Measurements from ENCODE around the gene ANKRD29. TPM values are rescaled to one million over a fixed set of nuclear protein-coding genes. Genes with fewer than 3 reads are reported as not detected.

Gene ANKRD29
- total and polyA plus RNA-seq, 2 experiments from 2014 or later = 6.6 to 36.6 TPM

DNA sequence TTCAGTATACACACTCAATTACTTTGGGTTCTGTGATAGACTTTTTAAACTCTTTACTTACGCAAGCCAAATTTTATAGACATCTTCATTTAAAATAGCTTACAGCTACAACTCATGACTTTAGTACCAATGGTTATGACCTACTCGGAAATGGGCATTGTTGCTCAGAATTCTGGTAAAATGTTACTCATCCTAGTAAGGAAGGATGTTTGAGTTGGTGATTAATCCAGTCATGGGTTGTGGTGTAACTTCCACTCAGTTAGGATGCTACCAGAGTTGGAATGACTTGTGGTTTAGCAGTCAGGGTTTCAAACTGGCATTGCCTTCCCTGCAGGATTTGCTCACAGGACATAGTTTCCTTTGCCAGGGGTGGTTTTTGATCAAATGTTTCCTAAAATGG lies 69.0 kb downstream of the ANKRD29 start (continued):
- TF ChIP-seq ZNF462 (CRISPR knock-in tag; IDR thresholded peaks at IDR 0.05) (no peak), EZH2phosphoT487 (IDR thresholded peaks at IDR 0.05; ENCODE audit: unreplicated experiment) (no peak), EZH2 (IDR thresholded peaks at IDR 0.05; ENCODE audit: low read depth, unreplicated experiment) (no peak), JUNB (IDR thresholded peaks at IDR 0.05; ENCODE audit: unreplicated experiment) (no peak)

GRCh38 chr18:23592911-23593310 lies 69.8 kb downstream of the ANKRD29 start:
- H3K9me3 Mint-ChIP-seq = peaks cover 3% of the 10 kb centered on the region; the same call in 1 of the 3 replicates
- H3K4me2 ChIP-seq = no peak overlapping the region
- no peaks in the 10 kb centered on the region for H3K4me1 Mint-ChIP-seq
- H3K4me1 ChIP-seq (ENCODE audit: insufficient read depth) = peaks cover 9% of the 10 kb centered on the region; the same call in 1 of the 2 replicates
- DNase-seq (ENCODE audit: low spot score) = no peak
- 0 out of 2 replicates have a peak, but pooled peaks cover 4% of the 10 kb centered on the region for H3K9me2 ChIP-seq (ENCODE audit: insufficient read depth)
- no peak overlapping the region for H3K4me3 ChIP-seq
- no peaks in the 10 kb centered on the region for H3K36me3 Mint-ChIP-seq (ENCODE audit: low read depth)
- H3F3A ChIP-seq (replicated peaks; ENCODE audit: low read depth) = no peaks in the 10 kb centered on the region
- H3K27me3 ChIP-seq (ENCODE audit: insufficient read depth) = no peaks in the 10 kb centered on the region
- H3K27ac Mint-ChIP-seq = no peak overlapping the region
- H3K36me3 ChIP-seq (ENCODE audit: insufficient read depth) = no peaks in the 10 kb centered on the region
- no peak overlapping the region for H2AFZ ChIP-seq
- no peak overlapping the region for H3K4me3 Mint-ChIP-seq
- no peak overlapping the region for H3K27ac ChIP-seq (ENCODE audit: low read depth)
- no peaks in the 10 kb centered on the region for H4K20me1 ChIP-seq (replicated peaks; ENCODE audit: insufficient read depth)
- no peaks in the 10 kb centered on the region for H3K79me2 ChIP-seq (replicated peaks; ENCODE audit: insufficient read depth)
- H3K27me3 Mint-ChIP-seq (ENCODE audit: insufficient read depth, low read depth, poor library complexity) = no peaks in the 10 kb centered on the region
- ATAC-seq = no peak
- TF ChIP-seq EZH2phosphoT487 (IDR thresholded peaks at IDR 0.05; ENCODE audit: unreplicated experiment) (no peak), JUNB (IDR thresholded peaks at IDR 0.05; ENCODE audit: unreplicated experiment) (no peak), POLR2AphosphoS5 (IDR thresholded peaks at IDR 0.05; ENCODE audit: low read depth) (no peak), CREB1 (CRISPR knock-in tag; IDR thresholded peaks at IDR 0.05; ENCODE audit: low read depth) (no peak), NANOG (IDR thresholded peaks at IDR 0.05; ENCODE audit: borderline replicate concordance) (no peak), STAT1 (IDR thresholded peaks at IDR 0.05; ENCODE audit: unreplicated experiment) (no peak), ZNF114 (CRISPR knock-in tag; IDR thresholded peaks at IDR 0.05) (no peak), ZNF331 (CRISPR knock-in tag; IDR thresholded peaks at IDR 0.05; ENCODE audit: low read depth) (no peak), REST (IDR thresholded peaks at IDR 0.05; ENCODE audit: unreplicated experiment) (no peak)
- TF ChIP-seq, protein P1, sequence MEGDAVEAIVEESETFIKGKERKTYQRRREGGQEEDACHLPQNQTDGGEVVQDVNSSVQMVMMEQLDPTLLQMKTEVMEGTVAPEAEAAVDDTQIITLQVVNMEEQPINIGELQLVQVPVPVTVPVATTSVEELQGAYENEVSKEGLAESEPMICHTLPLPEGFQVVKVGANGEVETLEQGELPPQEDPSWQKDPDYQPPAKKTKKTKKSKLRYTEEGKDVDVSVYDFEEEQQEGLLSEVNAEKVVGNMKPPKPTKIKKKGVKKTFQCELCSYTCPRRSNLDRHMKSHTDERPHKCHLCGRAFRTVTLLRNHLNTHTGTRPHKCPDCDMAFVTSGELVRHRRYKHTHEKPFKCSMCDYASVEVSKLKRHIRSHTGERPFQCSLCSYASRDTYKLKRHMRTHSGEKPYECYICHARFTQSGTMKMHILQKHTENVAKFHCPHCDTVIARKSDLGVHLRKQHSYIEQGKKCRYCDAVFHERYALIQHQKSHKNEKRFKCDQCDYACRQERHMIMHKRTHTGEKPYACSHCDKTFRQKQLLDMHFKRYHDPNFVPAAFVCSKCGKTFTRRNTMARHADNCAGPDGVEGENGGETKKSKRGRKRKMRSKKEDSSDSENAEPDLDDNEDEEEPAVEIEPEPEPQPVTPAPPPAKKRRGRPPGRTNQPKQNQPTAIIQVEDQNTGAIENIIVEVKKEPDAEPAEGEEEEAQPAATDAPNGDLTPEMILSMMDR (conservative IDR thresholded peaks at IDR 0.05; ENCODE audit: low read depth in 2 of 2) = no peak
- TF ChIP-seq, protein P2, sequence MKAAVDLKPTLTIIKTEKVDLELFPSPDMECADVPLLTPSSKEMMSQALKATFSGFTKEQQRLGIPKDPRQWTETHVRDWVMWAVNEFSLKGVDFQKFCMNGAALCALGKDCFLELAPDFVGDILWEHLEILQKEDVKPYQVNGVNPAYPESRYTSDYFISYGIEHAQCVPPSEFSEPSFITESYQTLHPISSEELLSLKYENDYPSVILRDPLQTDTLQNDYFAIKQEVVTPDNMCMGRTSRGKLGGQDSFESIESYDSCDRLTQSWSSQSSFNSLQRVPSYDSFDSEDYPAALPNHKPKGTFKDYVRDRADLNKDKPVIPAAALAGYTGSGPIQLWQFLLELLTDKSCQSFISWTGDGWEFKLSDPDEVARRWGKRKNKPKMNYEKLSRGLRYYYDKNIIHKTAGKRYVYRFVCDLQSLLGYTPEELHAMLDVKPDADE (IDR thresholded peaks at IDR 0.05) = no peak
